ENCODE results near the gene WDR62. TPM values are rescaled to one million over a fixed set of nuclear protein-coding genes. Genes with fewer than 3 reads are reported as not detected.

The WDR62 gene
- total RNA-seq, 1 experiment from 2014 or later: 14.0 TPM

- Histone ChIP-seq H3K9me3 (ENCODE audit: insufficient read depth, low read depth) (no peaks in the 10 kb centered on the region), H3K9me2 (ENCODE audit: insufficient read depth) (no peaks in the 10 kb centered on the region), H3K4me2 (peak within 1 kb of the TSS; percentile 99), H3K79me2 (ENCODE audit: low read depth) (peaks cover 22% of the 10 kb centered on the region; the same call in 1 of the 2 replicates), H4K20me1 (ENCODE audit: insufficient read depth) (no peaks in the 10 kb centered on the region), H3K27ac (peak within 1 kb of the TSS; percentile 69), H3K4me1 (replicated peaks; ENCODE audit: insufficient read depth) (peaks cover 12% of the 10 kb centered on the region; the same call in 1 of the 2 replicates), H2AFZ (peak within 1 kb of the TSS; percentile 81), H3F3A (ENCODE audit: insufficient read depth, low read depth) (peaks cover 21% of the 10 kb centered on the region; the same call in 1 of the 2 replicates), H3K36me3 (ENCODE audit: low read depth) (no peaks in the 10 kb centered on the region), H3K27me3 (ENCODE audit: insufficient read depth, low read depth) (no peaks in the 10 kb centered on the region), H3K4me3 (peak within 1 kb of the TSS; percentile 90)
- ChIA-PET CTCF (interaction anchor here (0.6 kb wide), 1 partner anchor 117 kb away, joined by 3 read pairs; no protein-coding TSS in a partner anchor), POLR2A (ENCODE audit: unreplicated experiment) (interaction anchor here (0.6 to 2.0 kb wide), 4 partner anchors 40 to 160 kb away, joined by 3 to 13 read pairs (median 7); partner anchors contain the start of genes ALKBH6, SYNE4 and ZNF565)
- BruUV-seq (replicated peaks): no TSS peak
- intact Hi-C loops (cut with micrococcal nuclease; ENCODE audit: unreplicated experiment): loop anchor here (1.0 to 10.0 kb wide), 3 partner anchors 40 to 61 kb away; partner anchors contain the start of genes ALKBH6, OVOL3, POLR2I and SYNE4
- TF ChIP-seq CTCF (conservative IDR thresholded peaks at IDR 0.05) (peak; percentile 31; the same call in 1 of the 2 replicates), EZH2 (IDR thresholded peaks at IDR 0.05; ENCODE audit: low read depth) (no peak)
- DNase-seq: peak; percentile 94 to 99
These were observed 471 bp upstream of the WDR62 start, which contains the start of gene THAP8 for GRCh38 chr19:36054119-36054732. Gene THAP8, minus strand, starts transcription at chr19:36054285. Its CDS starts 68 bp downstream, at chr19:36054217.

- H3K79me2 ChIP-seq (ENCODE audit: low read depth): peaks cover 22% of the 10 kb centered on the region; the same call in 1 of the 2 replicates
- no peak overlapping the region for H3K4me2 ChIP-seq
- no peak overlapping the region for H3K4me3 ChIP-seq
- H3K27ac ChIP-seq: no peak overlapping the region
- no peak overlapping the region for H2AFZ ChIP-seq
- no peaks in the 10 kb centered on the region for H4K20me1 ChIP-seq (ENCODE audit: insufficient read depth)
- DNase-seq: no peak
- BruUV-seq (replicated peaks): no TSS peak
- H3F3A ChIP-seq (ENCODE audit: insufficient read depth, low read depth): peaks cover 6% of the 10 kb centered on the region; the same call in 1 of the 2 replicates
- peaks cover 8% of the 10 kb centered on the region; the same call in 1 of the 2 replicates for H3K36me3 ChIP-seq (ENCODE audit: low read depth)
- no peak for TF ChIP-seq EZH2 (IDR thresholded peaks at IDR 0.05; ENCODE audit: low read depth)
- no peak for TF ChIP-seq CTCF (conservative IDR thresholded peaks at IDR 0.05)
- intact Hi-C loops (cut with micrococcal nuclease; ENCODE audit: unreplicated experiment): loop anchor here (10.0 kb wide), 1 partner anchor 56 kb away; the partner anchor contains the start of genes OVOL3, POLR2I and TBCB
- ChIA-PET CTCF (no interaction called here), POLR2A (ENCODE audit: unreplicated experiment) (no interaction called here)
- H3K9me2 ChIP-seq (ENCODE audit: insufficient read depth): no peaks in the 10 kb centered on the region
- peaks cover 7% of the 10 kb centered on the region; the same call in 1 of the 2 replicates for H3K4me1 ChIP-seq (replicated peaks; ENCODE audit: insufficient read depth)
- no peaks in the 10 kb centered on the region for H3K9me3 ChIP-seq (ENCODE audit: insufficient read depth, low read depth)
- no peaks in the 10 kb centered on the region for H3K27me3 ChIP-seq (ENCODE audit: insufficient read depth, low read depth)
These were observed 3.9 kb downstream of the WDR62 start for GRCh38 chr19:36058481-36059179.

DNA sequence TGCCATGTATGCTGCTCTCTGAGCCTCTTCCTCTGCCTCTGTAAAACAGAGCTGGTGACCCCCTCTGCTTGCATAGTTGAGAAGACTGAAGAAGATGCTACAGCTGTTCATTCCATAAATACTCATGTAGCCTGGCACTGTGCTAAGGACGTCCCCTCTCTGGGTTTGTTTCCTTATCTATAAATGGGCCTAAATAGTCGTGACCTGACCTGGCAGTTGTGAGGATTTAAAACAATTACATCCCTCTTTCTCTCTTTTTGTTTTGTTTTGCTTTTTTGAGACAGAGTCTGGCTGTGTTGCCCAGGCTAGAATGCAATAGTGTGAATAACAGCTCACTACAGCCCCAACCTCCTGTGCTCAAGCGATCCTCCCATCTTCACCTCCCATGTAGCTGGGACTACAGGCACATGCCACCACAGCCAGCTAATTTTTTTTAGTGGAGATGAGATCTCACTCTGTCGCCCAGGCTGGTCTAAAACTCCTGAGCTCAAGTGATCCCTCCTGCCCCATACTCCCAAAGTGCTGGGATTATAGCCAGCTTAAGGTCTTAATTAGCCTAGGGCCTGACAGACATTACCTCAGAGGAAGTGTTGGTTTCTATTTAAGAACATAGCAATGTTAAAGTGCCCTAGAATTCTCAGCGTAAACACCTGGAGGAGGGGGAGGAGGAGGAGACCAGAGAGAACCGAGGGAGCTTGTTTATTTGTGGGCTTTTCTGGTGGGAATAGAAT, 4.6 kb downstream of the WDR62 start:
- Histone ChIP-seq H3K9me3 (ENCODE audit: insufficient read depth, low read depth) (no peaks in the 10 kb centered on the region), H3K36me3 (ENCODE audit: low read depth) (peaks cover 8% of the 10 kb centered on the region; the same call in 1 of the 2 replicates), H3K4me2 (no peak overlapping the region), H3K4me1 (replicated peaks; ENCODE audit: insufficient read depth) (peaks cover 7% of the 10 kb centered on the region; the same call in 1 of the 2 replicates), H3K9me2 (ENCODE audit: insufficient read depth) (no peaks in the 10 kb centered on the region), H3F3A (ENCODE audit: insufficient read depth, low read depth) (no peaks in the 10 kb centered on the region), H4K20me1 (ENCODE audit: insufficient read depth) (no peaks in the 10 kb centered on the region), H3K79me2 (ENCODE audit: low read depth) (peaks cover 22% of the 10 kb centered on the region; the same call in 1 of the 2 replicates), H2AFZ (no peak overlapping the region), H3K4me3 (no peak overlapping the region), H3K27ac (no peak overlapping the region), H3K27me3 (ENCODE audit: insufficient read depth, low read depth) (no peaks in the 10 kb centered on the region)
- BruUV-seq (replicated peaks): no TSS peak
- ChIA-PET CTCF (no interaction called here), POLR2A (ENCODE audit: unreplicated experiment) (interaction anchor here (0.6 kb wide), 1 partner anchor 51 kb away, joined by 3 read pairs; the partner anchor contains the start of gene SYNE4)
- intact Hi-C loops (cut with micrococcal nuclease; ENCODE audit: unreplicated experiment): loop anchor here (10.0 kb wide), 1 partner anchor 55 kb away; the partner anchor contains the start of genes OVOL3, POLR2I and TBCB
- no peak for TF ChIP-seq EZH2 (IDR thresholded peaks at IDR 0.05; ENCODE audit: low read depth)
- no peak for TF ChIP-seq CTCF (conservative IDR thresholded peaks at IDR 0.05)
- DNase-seq: no peak

Measured in PC-9 (cell line).